ENCODE results near the gene TRIM17. TPM values are rescaled to one million over a fixed set of nuclear protein-coding genes. Genes with fewer than 3 reads are reported as not detected.

The TRIM17 gene
- total and polyA plus RNA-seq, 9 donors: 0.72 to 10.0 (median 3.0) TPM

- intact Hi-C loops (cut with DNase I): loop anchor here in 1 of 4 donors (5.0 kb wide), 1 partner anchor 367 kb away; no protein-coding TSS in a partner anchor
- Histone ChIP-seq H3K4me3 (no peak overlapping the region), H3K27me3 (no peaks in the 10 kb centered on the region), H3K36me3 (no peaks in the 10 kb centered on the region), H3K9me3 (no peaks in the 10 kb centered on the region), H3K4me1 (ENCODE audit: insufficient read depth) (no peaks in the 10 kb centered on the region), H3K27ac (no peak overlapping the region)
- no peak for DNase-seq
- no peak for TF ChIP-seq POLR2A (IDR thresholded peaks at IDR 0.05)
- TF ChIP-seq EP300 (IDR thresholded peaks at IDR 0.05): no peak
- TF ChIP-seq CTCF (IDR thresholded peaks at IDR 0.05): no peak
Measured at GRCh38 chr1:228385232-228385631, 31.4 kb downstream of the TRIM17 start.

GRCh38 chr1:228383773-228384172, 32.9 kb downstream of the TRIM17 start:
- DNase-seq: no peak
- H3K27ac ChIP-seq: no peak overlapping the region
- intact Hi-C loops (cut with DNase I): no loop called here
- H3K4me1 ChIP-seq (ENCODE audit: insufficient read depth): peaks cover 5% of the 10 kb centered on the region
- H3K9me3 ChIP-seq: no peaks in the 10 kb centered on the region
- no peaks in the 10 kb centered on the region for H3K36me3 ChIP-seq
- H3K4me3 ChIP-seq: no peak overlapping the region
- no peaks in the 10 kb centered on the region for H3K27me3 ChIP-seq
- TF ChIP-seq CTCF (IDR thresholded peaks at IDR 0.05) (no peak), POLR2A (IDR thresholded peaks at IDR 0.05) (no peak), EP300 (IDR thresholded peaks at IDR 0.05) (no peak)
- WGBS, 3 donors: 64 to 93% (median 91%) methylated on average over 2 of the region's 2 CpGs

GRCh38 chr1:228381356-228381755, 35.3 kb downstream of the TRIM17 start:
- Histone ChIP-seq H3K27ac (no peak overlapping the region), H3K4me1 (ENCODE audit: insufficient read depth) (peaks cover 5% of the 10 kb centered on the region), H3K27me3 (no peaks in the 10 kb centered on the region), H3K4me3 (no peak overlapping the region), H3K9me3 (no peaks in the 10 kb centered on the region), H3K36me3 (no peaks in the 10 kb centered on the region)
- 82 to 89% (median 87%) methylated on average over 2 of the region's 2 CpGs for whole genome bisulfite sequencing, 3 donors
- intact Hi-C loops (cut with DNase I): no loop called here
- TF ChIP-seq POLR2A (IDR thresholded peaks at IDR 0.05) (no peak), CTCF (IDR thresholded peaks at IDR 0.05) (no peak), EP300 (IDR thresholded peaks at IDR 0.05) (no peak)
- no peak for DNase-seq

- Histone ChIP-seq H3K27me3 (no peaks in the 10 kb centered on the region), H3K9me3 (no peaks in the 10 kb centered on the region), H3K4me1 (ENCODE audit: insufficient read depth) (peaks cover 11% of the 10 kb centered on the region), H3K4me3 (no peak overlapping the region), H3K36me3 (no peaks in the 10 kb centered on the region), H3K27ac (no peak overlapping the region)
- intact Hi-C loops (cut with DNase I): loop anchor here in 1 of 4 donors (10.0 kb wide), 1 partner anchor 75 kb away; a partner anchor contains a TSS
- no peak for TF ChIP-seq POLR2A (IDR thresholded peaks at IDR 0.05)
- TF ChIP-seq EP300 (IDR thresholded peaks at IDR 0.05): no peak
- no peak for TF ChIP-seq CTCF (IDR thresholded peaks at IDR 0.05)
- 73 to 78% (median 77%) methylated on average over 8 of the region's 8 CpGs for WGBS, 3 donors
- peak in 2 of 5 donors; percentile 9 to 28 for DNase-seq
Measured at GRCh38 chr1:228379666-228380065, 37.0 kb downstream of the TRIM17 start.
